OCI-LY7 (cell line): ENCODE measurements around the gene PADI3.

Experiments
- EZH2phosphoT487 ChIP-seq: fragments of 200-600 bp; sonication (generic); IDR thresholded peaks from 2 replicates; pipeline ENCODE4 v1.6.1; 2018; ENCODE audit warnings: low read depth, borderline replicate concordance, mild to moderate bottlenecking, mixed run types, antibody characterized with exemption, low read length, moderate library complexity, mixed read lengths
- TF ChIP-seq, protein P1 (sequence below): fragments of 200-600 bp; sonication (generic); conservative IDR thresholded peaks from 2 replicates; pipeline ENCODE4 v1.5.1; 2014; ENCODE audit warnings: mild to moderate bottlenecking, antibody characterized with exemption, low read length, moderate library complexity, mixed read lengths

GRCh38 chr1:17200756-17201155, 48.1 kb upstream of the PADI3 start:
- TF ChIP-seq, protein P1, sequence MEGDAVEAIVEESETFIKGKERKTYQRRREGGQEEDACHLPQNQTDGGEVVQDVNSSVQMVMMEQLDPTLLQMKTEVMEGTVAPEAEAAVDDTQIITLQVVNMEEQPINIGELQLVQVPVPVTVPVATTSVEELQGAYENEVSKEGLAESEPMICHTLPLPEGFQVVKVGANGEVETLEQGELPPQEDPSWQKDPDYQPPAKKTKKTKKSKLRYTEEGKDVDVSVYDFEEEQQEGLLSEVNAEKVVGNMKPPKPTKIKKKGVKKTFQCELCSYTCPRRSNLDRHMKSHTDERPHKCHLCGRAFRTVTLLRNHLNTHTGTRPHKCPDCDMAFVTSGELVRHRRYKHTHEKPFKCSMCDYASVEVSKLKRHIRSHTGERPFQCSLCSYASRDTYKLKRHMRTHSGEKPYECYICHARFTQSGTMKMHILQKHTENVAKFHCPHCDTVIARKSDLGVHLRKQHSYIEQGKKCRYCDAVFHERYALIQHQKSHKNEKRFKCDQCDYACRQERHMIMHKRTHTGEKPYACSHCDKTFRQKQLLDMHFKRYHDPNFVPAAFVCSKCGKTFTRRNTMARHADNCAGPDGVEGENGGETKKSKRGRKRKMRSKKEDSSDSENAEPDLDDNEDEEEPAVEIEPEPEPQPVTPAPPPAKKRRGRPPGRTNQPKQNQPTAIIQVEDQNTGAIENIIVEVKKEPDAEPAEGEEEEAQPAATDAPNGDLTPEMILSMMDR, result no peak
- TF ChIP-seq EZH2phosphoT487, result no peak
